Vagina (tissue), 2 donors: ENCODE results near the gene GLCE.

Experiments used
- POLR2A ChIP-seq, 2 donors: fragments of 450-650 bp; IDR thresholded peaks; one replicate each; pipeline ENCODE4 v1.6.1; 2017; ENCODE audit warnings: antibody characterized with exemption in 2 of 2, mild to moderate bottlenecking in 2 of 2, moderate library complexity in 2 of 2
- TF ChIP-seq, protein P1 (sequence below), 3 experiments: fragments of 450-650 bp in 2 of 3; fragments of 200-600 bp in 1 of 3; sonication (generic) in 1 of 3; IDR thresholded peaks; one replicate each; pipeline ENCODE4 v1.5.1; 2017 to 2019; ENCODE audit warnings: antibody characterized with exemption in 3 of 3, mild to moderate bottlenecking in 2 of 3, moderate library complexity in 2 of 3

- TF ChIP-seq, protein P1, sequence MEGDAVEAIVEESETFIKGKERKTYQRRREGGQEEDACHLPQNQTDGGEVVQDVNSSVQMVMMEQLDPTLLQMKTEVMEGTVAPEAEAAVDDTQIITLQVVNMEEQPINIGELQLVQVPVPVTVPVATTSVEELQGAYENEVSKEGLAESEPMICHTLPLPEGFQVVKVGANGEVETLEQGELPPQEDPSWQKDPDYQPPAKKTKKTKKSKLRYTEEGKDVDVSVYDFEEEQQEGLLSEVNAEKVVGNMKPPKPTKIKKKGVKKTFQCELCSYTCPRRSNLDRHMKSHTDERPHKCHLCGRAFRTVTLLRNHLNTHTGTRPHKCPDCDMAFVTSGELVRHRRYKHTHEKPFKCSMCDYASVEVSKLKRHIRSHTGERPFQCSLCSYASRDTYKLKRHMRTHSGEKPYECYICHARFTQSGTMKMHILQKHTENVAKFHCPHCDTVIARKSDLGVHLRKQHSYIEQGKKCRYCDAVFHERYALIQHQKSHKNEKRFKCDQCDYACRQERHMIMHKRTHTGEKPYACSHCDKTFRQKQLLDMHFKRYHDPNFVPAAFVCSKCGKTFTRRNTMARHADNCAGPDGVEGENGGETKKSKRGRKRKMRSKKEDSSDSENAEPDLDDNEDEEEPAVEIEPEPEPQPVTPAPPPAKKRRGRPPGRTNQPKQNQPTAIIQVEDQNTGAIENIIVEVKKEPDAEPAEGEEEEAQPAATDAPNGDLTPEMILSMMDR (IDR thresholded peaks at IDR 0.05) = no peak
- TF ChIP-seq POLR2A (IDR thresholded peaks at IDR 0.05) = no peak
Measured at GRCh38 chr15:69200832-69201745, 40.7 kb downstream of the GLCE start.
